HG02678 (cell line): Measurements from ENCODE around the gene SH2D4B.

Experiments
- ATAC-seq: cut with Tn5 transposase; IDR thresholded peaks from one replicate; pipeline ENCODE4 v1.9.1; 2021; ENCODE audit warnings: mild to moderate bottlenecking, moderate library complexity; ENCODE audit not compliant: unreplicated experiment

SH2D4B gene

DNA sequence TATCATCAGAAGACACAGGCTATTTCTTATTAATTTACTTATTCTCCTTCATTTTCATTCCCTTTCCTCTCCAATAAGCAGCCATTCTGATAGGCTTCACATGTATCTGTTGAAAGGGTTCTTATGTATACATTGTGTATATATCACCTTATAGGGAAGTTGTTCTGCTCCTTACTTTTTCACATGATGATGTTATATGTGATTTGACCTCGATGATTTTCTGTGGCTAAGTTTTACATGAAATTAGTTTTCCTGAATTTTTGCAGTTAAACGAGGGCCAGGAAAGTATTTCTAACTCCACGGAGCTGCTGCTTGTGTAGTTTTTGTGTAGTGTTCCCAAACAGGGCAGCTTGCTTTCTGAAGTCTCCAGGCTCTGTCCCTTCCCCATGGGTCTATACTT, 84.5 kb downstream of the SH2D4B start:
- ATAC-seq, result no peak

DNA sequence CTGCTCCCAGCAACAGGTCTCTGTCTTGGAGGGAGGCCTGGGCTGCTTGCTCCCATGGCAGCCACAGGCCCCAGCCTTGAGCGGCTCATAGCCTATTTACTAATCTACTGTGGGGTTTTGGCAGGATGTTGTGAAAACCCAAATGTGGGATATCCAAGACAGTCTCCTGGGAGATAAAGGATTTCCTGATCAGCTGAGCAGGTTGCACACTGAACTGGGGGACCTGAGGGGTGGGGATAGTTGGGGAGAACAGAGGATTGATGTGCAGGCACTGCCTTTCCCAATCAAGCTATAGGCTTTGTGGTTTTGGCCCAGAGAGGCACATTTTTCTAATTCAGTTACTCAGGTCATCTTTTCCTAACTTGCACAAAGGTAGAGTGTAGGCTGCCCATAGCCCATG, 92.6 kb downstream of the SH2D4B start:
- ATAC-seq, result no peak

DNA sequence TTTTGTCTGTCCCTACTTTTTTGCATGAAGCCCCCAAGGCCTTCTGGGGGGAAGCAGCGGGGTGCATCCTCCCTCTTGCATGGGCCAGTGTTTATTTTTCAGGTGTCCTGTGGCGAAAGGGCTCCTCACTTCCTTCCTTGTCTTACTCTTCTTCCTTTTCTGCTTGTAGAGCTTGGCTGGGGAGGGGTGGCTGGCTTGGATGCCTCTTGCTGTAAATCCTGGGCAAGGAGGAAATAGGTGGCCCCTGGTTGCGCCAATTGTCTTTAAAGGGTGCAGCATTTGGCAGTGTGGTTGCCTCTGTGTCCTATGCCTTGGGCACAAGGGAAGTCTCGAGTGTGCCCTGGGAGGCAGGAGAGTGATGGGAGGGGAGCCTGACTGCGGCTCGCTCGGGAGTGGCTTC, 95.0 kb downstream of the SH2D4B start:
- ATAC-seq, result no peak

- ATAC-seq, result no peak
These were observed 95.7 kb downstream of the SH2D4B start for GRCh38 chr10:80633383-80633860.

- no peak for ATAC-seq
These were observed 96.2 kb downstream of the SH2D4B start for GRCh38 chr10:80633910-80634309.

GRCh38 chr10:80642661-80643060, 105.0 kb downstream of the SH2D4B start:
- ATAC-seq, result no peak

- no peak for ATAC-seq
These were observed 108.7 kb downstream of the SH2D4B start for GRCh38 chr10:80646366-80646765.

DNA sequence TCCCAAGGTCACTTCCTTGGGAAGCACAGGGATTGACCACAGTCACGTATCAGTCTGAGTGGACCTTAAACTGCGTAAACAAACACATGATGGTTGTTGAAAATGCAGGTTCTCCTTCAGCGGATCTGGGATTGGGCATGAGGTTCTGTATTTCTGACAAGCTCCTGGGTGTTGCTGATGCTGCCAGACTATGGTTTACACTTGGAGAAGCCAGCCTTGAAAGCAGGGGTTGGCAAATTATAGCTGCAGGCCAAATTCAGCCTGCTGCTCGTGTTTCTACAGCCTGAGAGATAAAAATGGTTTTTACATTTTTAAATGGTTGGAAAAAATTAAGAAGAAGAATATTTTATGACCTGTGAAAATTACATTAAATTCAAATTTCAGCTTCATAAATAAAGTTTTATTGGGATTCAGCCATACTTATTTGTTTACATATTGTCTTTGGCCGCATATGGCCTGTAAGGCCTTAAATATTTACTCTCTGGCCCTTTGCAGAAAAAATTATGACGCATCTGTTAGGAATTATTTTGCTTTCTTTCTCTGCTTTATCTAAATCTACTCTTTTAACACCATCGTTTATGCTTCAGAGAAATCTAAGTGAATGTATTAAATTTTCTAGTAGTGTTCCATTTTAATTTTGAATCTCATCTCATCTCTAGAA, 109.6 kb downstream of the SH2D4B start:
- ATAC-seq, result no peak

- no peak for ATAC-seq
These were observed 110.4 kb downstream of the SH2D4B start for GRCh38 chr10:80648106-80648505.

- ATAC-seq, result no peak
These were observed 111.5 kb downstream of the SH2D4B start for GRCh38 chr10:80649183-80649582.

GRCh38 chr10:80655898-80656297, 118.2 kb downstream of the SH2D4B start:
- no peak for ATAC-seq

DNA sequence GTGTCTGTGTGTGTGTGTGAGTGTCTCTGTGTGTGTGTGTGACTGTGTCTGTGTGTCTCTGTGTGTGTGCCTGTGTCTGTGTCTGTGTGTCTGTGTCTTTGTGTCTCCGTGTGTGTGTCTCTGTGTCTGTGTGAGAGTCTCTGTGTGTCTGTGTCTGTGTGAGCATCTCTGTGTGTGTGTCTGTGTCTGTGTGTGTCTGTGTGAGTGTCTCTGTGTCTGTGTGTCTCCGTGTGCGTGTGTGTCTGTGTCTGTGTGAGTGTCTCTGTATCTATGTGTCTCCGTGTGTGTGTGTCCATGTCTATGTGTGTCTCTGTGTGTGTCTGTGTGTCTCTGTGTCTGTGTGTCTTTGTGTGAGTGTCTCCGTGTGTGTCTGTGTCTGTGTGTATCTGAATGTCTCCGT, 120.4 kb downstream of the SH2D4B start:
- ATAC-seq, result no peak

DNA sequence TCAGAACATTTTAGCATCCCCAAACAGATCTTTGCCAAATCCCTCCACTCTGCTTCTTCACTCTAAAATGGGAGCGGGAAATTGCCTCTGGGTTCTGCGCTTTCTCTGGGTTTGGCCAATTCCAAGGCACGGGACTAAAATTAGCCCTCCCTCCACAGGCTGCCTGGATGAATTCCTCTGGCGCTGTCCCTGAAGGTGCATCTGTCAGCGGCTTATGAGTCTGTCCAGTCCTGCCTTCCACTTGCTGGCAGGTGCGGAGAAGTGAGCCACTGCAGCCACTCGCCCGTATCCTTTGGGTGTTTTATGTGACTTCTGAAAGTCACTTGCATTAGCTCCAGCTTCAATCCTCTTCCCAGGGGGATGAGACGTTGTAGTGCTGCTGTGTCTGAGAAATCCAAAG, 121.6 kb downstream of the SH2D4B start:
- ATAC-seq, result no peak

DNA sequence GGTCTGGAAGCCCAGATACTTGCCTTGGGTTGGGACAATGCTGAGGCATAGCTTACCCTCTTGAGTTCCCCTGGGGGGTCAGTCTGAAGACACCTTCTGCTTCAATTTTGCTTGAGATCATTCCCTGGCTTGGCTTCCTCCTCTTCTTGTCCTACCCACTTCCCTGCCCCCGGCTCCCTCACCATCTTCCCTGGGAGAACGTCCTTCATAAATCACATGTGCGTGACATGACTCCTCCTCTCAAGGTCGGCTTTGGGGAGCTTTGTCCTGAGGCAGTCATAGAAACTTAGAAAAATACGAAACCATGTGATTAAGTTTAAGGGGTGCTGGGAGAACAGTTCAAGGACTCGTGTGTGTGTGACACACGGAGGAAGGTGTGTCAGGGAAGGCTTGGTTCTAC, 122.6 kb downstream of the SH2D4B start:
- ATAC-seq, result no peak

GRCh38 chr10:80660736-80661135, 123.0 kb downstream of the SH2D4B start:
- no peak for ATAC-seq

DNA sequence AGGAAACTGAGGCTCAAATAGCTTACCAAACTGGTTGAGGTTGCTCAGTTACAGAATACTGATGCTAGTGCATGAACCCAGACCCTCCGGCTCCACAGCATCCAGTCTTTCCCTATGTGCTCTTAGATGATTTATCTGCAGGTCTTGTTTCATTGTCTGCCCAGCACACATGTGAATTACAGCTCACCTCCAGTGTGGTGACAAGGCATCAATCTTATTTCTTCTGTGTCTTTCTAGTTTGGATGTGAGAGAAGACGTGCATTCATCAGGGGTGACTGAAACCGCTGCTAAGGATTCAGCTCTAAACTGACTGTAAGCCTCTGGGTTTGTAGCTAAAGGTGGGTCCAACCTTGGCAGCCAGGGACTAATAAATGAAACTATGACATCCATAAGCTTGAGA, 123.8 kb downstream of the SH2D4B start:
- no peak for ATAC-seq

DNA sequence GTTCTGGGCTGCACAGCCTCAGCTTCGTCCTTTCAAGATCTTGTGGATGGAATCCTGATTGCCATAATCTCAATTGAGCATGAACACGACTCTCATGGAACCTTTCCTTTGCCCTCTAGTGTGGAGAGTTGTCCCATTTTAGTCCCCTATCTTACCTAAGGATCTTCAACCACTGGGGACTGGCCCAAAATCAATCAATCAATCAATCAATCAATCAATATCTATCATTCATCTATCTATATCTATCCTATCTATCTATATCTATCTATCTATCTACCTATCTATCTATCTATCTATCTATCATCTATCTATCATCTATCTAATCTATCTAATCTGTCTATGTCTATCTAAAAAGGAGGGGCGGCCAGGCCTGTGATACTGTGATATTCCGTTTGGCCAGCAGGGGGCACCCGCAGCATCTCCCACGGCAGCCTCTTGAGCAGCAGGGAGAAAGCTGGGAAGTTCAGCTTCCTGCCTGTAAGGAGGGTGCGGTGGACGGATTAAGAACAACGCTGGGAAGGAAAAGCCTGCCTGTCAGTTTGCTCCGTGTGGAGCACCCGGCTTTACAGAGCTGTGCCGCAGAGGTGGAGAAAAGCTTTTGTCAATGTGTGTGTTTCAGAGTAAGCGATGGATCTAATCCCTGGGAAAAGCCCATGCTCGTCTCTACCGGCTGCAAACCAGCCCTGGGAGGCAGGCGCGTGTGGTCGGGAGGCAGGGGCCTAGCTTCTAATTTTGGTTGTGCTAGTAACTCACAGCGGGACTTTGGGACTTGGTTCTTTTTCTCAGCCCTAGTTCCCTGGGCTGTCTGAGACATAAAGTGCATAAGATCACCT, 124.9 kb downstream of the SH2D4B start:
- peak; percentile 86 for ATAC-seq

DNA sequence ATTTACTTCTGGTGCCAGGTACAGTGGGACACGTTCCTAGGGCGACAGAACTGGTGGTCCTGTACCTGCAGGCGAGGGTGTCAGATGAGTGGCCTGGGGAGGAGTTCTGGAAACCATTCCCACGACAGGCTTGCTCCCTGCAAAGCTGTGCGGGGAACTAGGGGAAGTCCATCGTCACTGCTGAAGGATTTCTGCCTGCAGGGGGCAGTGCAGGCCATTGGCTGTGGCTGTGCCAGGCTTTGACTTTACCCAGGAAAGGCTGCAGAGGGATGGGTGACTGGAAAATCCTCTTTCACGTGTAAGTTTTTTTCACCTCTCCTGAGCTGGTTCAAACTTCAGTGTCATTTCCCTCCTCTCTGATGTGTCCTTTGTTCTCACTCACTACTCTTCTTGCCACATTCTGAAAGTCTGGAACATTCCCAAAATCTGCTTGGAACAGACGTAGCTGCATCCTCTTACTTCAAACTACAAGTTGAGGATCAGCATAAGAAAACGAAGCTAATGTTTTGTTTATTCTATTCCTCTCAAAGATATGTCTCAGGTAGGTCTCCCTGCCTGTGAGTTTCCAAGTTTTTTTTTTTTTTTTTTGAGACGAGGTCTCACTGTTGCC, 126.5 kb downstream of the SH2D4B start:
- peak; percentile 60 for ATAC-seq

DNA sequence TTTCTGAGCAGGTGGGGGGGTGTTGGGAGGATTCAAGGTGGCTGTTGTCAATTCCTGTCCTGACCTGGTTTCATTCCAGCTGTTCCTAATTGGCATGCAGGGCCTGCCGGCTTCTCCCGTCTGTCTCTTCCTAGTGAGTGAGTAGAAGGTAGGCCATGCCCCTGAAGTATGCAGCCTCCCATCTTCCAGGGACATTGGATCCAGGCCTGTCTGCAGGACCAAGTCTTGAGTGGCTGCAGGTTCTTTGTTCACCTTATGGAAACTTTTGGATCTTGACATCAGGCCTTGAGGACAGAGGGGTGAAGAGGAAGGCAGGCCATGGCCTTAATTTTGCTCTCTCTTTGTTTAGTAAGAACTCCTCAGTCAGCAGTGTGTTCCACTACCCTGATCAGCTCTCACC, 131.8 kb downstream of the SH2D4B start:
- no peak for ATAC-seq

DNA sequence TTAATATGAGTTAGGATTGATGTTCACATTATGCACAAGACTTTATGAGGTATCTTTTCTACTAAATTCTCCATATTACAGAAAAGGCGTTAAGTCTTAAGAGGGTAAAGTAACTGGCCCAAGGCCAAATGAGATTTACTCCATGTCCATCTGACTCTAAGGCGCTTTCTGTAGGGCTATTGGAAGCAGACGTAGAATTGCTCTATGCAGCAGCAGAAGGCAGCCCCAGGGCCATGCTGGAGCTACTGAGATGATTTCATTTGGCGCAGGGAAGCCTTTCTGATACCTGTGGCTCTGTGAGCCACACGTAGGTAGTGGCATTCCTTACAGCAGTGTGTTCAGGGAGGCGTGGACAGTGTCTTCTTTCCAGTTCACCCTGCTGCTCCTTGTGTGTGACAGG, 133.1 kb downstream of the SH2D4B start:
- no peak for ATAC-seq

GRCh38 chr10:80671847-80672246, 134.1 kb downstream of the SH2D4B start:
- ATAC-seq, result no peak

DNA sequence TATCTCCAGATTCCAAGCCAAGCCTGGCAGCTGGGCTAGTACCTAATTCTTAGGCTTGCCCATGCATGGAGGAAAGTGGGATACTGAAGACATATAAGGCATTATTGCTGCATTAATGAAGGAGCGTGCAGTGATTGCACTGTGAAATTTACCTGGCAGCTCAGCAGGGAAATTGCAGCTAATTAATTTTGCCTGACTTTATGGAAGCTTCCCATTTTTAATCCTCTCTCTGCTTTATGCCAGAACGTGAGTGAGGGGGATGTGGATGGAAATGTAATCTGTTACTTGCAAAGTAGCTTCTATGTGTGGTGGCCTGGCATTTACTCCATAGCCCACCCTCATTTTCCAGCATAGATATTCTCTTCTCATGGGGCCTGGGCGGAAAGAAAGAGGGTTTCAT, 134.9 kb downstream of the SH2D4B start:
- ATAC-seq, result no peak
